ENCODE data around the gene SLC12A7.

Gene SLC12A7

GRCh38 chr5:1008451-1009358 lies 103.2 kb downstream of the SLC12A7 start, which contains the start of gene NKD2 (continued):
- TF ChIP-seq ZNF175 (tag by site-specific recombination; IDR thresholded peaks at IDR 0.05) (no peak), KLF10 (tag by site-specific recombination; IDR thresholded peaks at IDR 0.05) (0 out of 2 replicates have a peak, but pooled peaks have one; percentile 17), ZBTB10 (tag by site-specific recombination; IDR thresholded peaks at IDR 0.05) (peak; percentile 45; the same call in 1 of the 2 replicates), SP2 (tag by site-specific recombination; IDR thresholded peaks at IDR 0.05) (0 out of 2 replicates have a peak, but pooled peaks have one; percentile 30), PATZ1 (tag by site-specific recombination; IDR thresholded peaks at IDR 0.05) (peak; percentile 31; the same call in 1 of the 2 replicates), SP3 (tag by site-specific recombination; IDR thresholded peaks at IDR 0.05) (peak; percentile 58), ZFHX2 (tag by site-specific recombination; conservative IDR thresholded peaks at IDR 0.05) (peak; percentile 62), HOXC10 (CRISPR knock-in tag; IDR thresholded peaks at IDR 0.05) (no peak), GLIS2 (tag by site-specific recombination; IDR thresholded peaks at IDR 0.05) (peak; percentile 92), ZNF404 (tag by site-specific recombination; IDR thresholded peaks at IDR 0.05) (no peak), ZNF596 (tag by site-specific recombination; IDR thresholded peaks at IDR 0.05) (no peak)

GRCh38 chr5:1007681-1008450 lies 104.0 kb downstream of the SLC12A7 start:
- peaks cover 30% of the 10 kb centered on the region for H3K4me1 ChIP-seq (ENCODE audit: control insufficient read depth, insufficient read depth, low read length)
- H3K27ac ChIP-seq (ENCODE audit: extremely low read depth, low read depth, low read length): no peak overlapping the region
- H3K36me3 ChIP-seq (ENCODE audit: control insufficient read depth in 2 of 2, insufficient read depth in 1 of 2, low read length in 2 of 2): peaks cover 0 to 17% of the 10 kb centered on the region in 2 experiments; a peak in 1 of 3 replicates
- POLR2A ChIA-PET: interaction anchor here (1.2 to 2.6 kb wide), 2 partner anchors 9 to 84 kb away, joined by 3 to 7 read pairs; no protein-coding TSS in a partner anchor
- H3K9me3 ChIP-seq (ENCODE audit: control insufficient read depth, insufficient read depth, low read depth, low read length): no peaks in the 10 kb centered on the region
- H3K4me3 ChIP-seq (ENCODE audit: low read depth, low read length): no peak overlapping the region
- CTCF ChIA-PET: interaction anchor here (0.5 to 6.7 kb wide), 18 partner anchors 11 to 471 kb away, joined by 3 to 90 read pairs (median 4); no protein-coding TSS in a partner anchor
- TF ChIP-seq ZNF48 (tag by site-specific recombination; IDR thresholded peaks at IDR 0.05) (no peak), ZNF266 (tag by site-specific recombination; IDR thresholded peaks at IDR 0.05; ENCODE audit: low read depth) (no peak), ZBTB8A (tag by site-specific recombination; IDR thresholded peaks at IDR 0.05) (no peak), ZNF768 (tag by site-specific recombination; IDR thresholded peaks at IDR 0.05) (no peak), ZNF10 (tag by site-specific recombination; IDR thresholded peaks at IDR 0.05) (no peak), SP2 (tag by site-specific recombination; IDR thresholded peaks at IDR 0.05) (no peak), ZNF585B (tag by site-specific recombination; IDR thresholded peaks at IDR 0.05) (no peak), ZNF114 (tag by site-specific recombination; IDR thresholded peaks at IDR 0.05) (no peak), REPIN1 (tag by site-specific recombination; IDR thresholded peaks at IDR 0.05; ENCODE audit: low read depth) (no peak), ZNF747 (tag by site-specific recombination; IDR thresholded peaks at IDR 0.05) (no peak), GLIS1 (tag by site-specific recombination; IDR thresholded peaks at IDR 0.05) (no peak), ZNF596 (tag by site-specific recombination; IDR thresholded peaks at IDR 0.05) (no peak), SETDB1 (IDR thresholded peaks at IDR 0.05; ENCODE audit: insufficient read length, low read length) (no peak), ZNF341 (tag by site-specific recombination; IDR thresholded peaks at IDR 0.05; ENCODE audit: low read depth) (peak; percentile 16; the same call in 1 of the 2 replicates), ZNF621 (tag by site-specific recombination; IDR thresholded peaks at IDR 0.05) (no peak), ZNF623 (tag by site-specific recombination; IDR thresholded peaks at IDR 0.05) (no peak), ZNF133 (tag by site-specific recombination; IDR thresholded peaks at IDR 0.05) (no peak), PRDM10 (tag by site-specific recombination; IDR thresholded peaks at IDR 0.05) (0 out of 2 replicates have a peak, but pooled peaks have one; percentile 22)
